Epithelial cell of proximal tubule (primary cell): ENCODE data around the gene ADAMTSL3. TPM values are rescaled to one million over a fixed set of nuclear protein-coding genes. Genes with fewer than 3 reads are reported as not detected.
A peak's percentile ranks its signal among the peaks of the same experiment; 100 is the strongest.

Source experiments
- DNase-seq: peaks from one replicate; pipeline ENCODE4 v3.0.0-alpha.2; 2011; ENCODE audit warnings: low read depth
- H3K4me3 ChIP-seq: 2 replicates; pipeline ENCODE4 v1.5.1; 2011; ENCODE audit warnings: low read depth, mild to moderate bottlenecking, low read length
- CTCF ChIP-seq: conservative IDR thresholded peaks from 2 replicates; pipeline ENCODE4 v1.5.1; 2012; ENCODE audit warnings: low read depth, mild to moderate bottlenecking, low read length
- total RNA-seq: library from RNA; depleted of rRNA; stranded (reverse); fragments of >200 nt; gene quantifications from 2 replicates; pipeline ENCODE4 v1.2.3, GENCODE V29; 2015

ADAMTSL3 gene
- total RNA-seq, 1 donor from 2014 or later: 0.58 TPM

- DNase-seq: no peak
- TF ChIP-seq CTCF: no peak
- H3K4me3 ChIP-seq: no peak overlapping the region
Measured at GRCh38 chr15:84001037-84001436, 347.1 kb downstream of the ADAMTSL3 start.

GRCh38 chr15:84001655-84002054 lies 347.7 kb downstream of the ADAMTSL3 start:
- no peak overlapping the region for H3K4me3 ChIP-seq
- TF ChIP-seq CTCF: no peak
- DNase-seq: peak; percentile 16

- H3K4me3 ChIP-seq: no peak overlapping the region
- TF ChIP-seq CTCF: no peak
- no peak for DNase-seq
Measured at GRCh38 chr15:84003791-84004503, 350.0 kb downstream of the ADAMTSL3 start.

GRCh38 chr15:84006421-84006820 lies 352.5 kb downstream of the ADAMTSL3 start:
- no peak for DNase-seq
- TF ChIP-seq CTCF: no peak
- H3K4me3 ChIP-seq: no peak overlapping the region

GRCh38 chr15:84009616-84010015 lies 355.7 kb downstream of the ADAMTSL3 start:
- no peak for TF ChIP-seq CTCF
- no peak for DNase-seq

GRCh38 chr15:84010246-84010645 lies 356.3 kb downstream of the ADAMTSL3 start:
- DNase-seq: no peak
- no peak for TF ChIP-seq CTCF
- H3K4me3 ChIP-seq: no peak overlapping the region

More at GRCh38 chr15:84009616-84010015, 355.7 kb downstream of the ADAMTSL3 start:
- H3K4me3 ChIP-seq: no peak overlapping the region

GRCh38 chr15:84016371-84016770 lies 362.4 kb downstream of the ADAMTSL3 start:
- no peak for TF ChIP-seq CTCF
- no peak for DNase-seq
- no peak overlapping the region for H3K4me3 ChIP-seq
